Upper lobe of right lung (tissue), 1 donor: ENCODE data around the gene AFAP1L2. TPM values are rescaled to one million over a fixed set of nuclear protein-coding genes. Genes with fewer than 3 reads are reported as not detected.

Experiments used
- ATAC-seq: fragments of 200-7000 bp; cut with Tn5 transposase; one replicate; pipeline ENCODE4 v1.9.1; 2020; ENCODE audit warnings: mild to moderate bottlenecking, moderate library complexity
- DNase-seq: peaks from one replicate; pipeline ENCODE4 v3.0.0-alpha.2; 2020
- H3K27ac ChIP-seq: fragments of 200-600 bp; one replicate; pipeline ENCODE4 v1.8.0; 2022
- H3K27me3 ChIP-seq: fragments of 200-600 bp; one replicate; pipeline ENCODE4 v1.8.0; 2022; ENCODE audit warnings: mild to moderate bottlenecking
- H3K36me3 ChIP-seq: fragments of 200-600 bp; one replicate; pipeline ENCODE4 v1.8.0; 2022
- H3K4me1 ChIP-seq: fragments of 200-600 bp; one replicate; pipeline ENCODE4 v1.8.0; 2022
- H3K4me3 ChIP-seq: fragments of 200-600 bp; one replicate; pipeline ENCODE4 v1.8.0; 2022; ENCODE audit warnings: mild to moderate bottlenecking
- H3K9me3 ChIP-seq: fragments of 200-600 bp; one replicate; pipeline ENCODE4 v1.8.0; 2022
- CTCF ChIP-seq: fragments of 200-600 bp; IDR thresholded peaks from one replicate; pipeline ENCODE4 v1.8.0; 2022; ENCODE audit warnings: antibody characterized with exemption
- intact Hi-C: fragments of 100-400 bp; cut with DNase I; formaldehyde crosslinking; loops from one replicate; pipeline ENCODE4 v1.11.0; 2022
- total RNA-seq: library from RNA; stranded (reverse); fragmentation: NEBNext Ultra II Directional; extraction: Animal tissue kit (Norgen Biotek cat#: 25700); gene quantifications from one replicate; pipeline ENCODE4 v1.2.1, GENCODE V29; 2021
- donor health status: DM: no; HTN: yes; CAD: no; lungs with severe emphysema.

The AFAP1L2 gene
- total RNA-seq, 1 donor from 2014 or later, result 10.1 TPM

- H3K9me3 ChIP-seq, result no peaks in the 10 kb centered on the region
- DNase-seq, result peak; percentile 48
- H3K27me3 ChIP-seq, result no peaks in the 10 kb centered on the region
- ATAC-seq, result no peak
- intact Hi-C loops, result no loop called here
- H3K4me1 ChIP-seq, result no peaks in the 10 kb centered on the region
- no peaks in the 10 kb centered on the region for H3K36me3 ChIP-seq
- no peak for TF ChIP-seq CTCF
- no peak overlapping the region for H3K4me3 ChIP-seq
- H3K27ac ChIP-seq, result no peak overlapping the region
These were observed 122.8 kb downstream of the AFAP1L2 start for GRCh38 chr10:114281461-114281860.

- DNase-seq, result peak; percentile 44
- Histone ChIP-seq H3K9me3 (no peaks in the 10 kb centered on the region), H3K36me3 (no peaks in the 10 kb centered on the region), H3K27ac (no peak overlapping the region), H3K4me3 (no peak overlapping the region), H3K4me1 (no peaks in the 10 kb centered on the region), H3K27me3 (no peaks in the 10 kb centered on the region)
- TF ChIP-seq CTCF, result no peak
- intact Hi-C loops, result no loop called here
- no peak for ATAC-seq
These were observed 123.3 kb downstream of the AFAP1L2 start for GRCh38 chr10:114281006-114281405.

GRCh38 chr10:114279901-114280644, 124.2 kb downstream of the AFAP1L2 start:
- no peaks in the 10 kb centered on the region for H3K36me3 ChIP-seq
- peak; percentile 40 for DNase-seq
- no peak overlapping the region for H3K4me3 ChIP-seq
- H3K27me3 ChIP-seq, result no peaks in the 10 kb centered on the region
- ATAC-seq, result peak; percentile 14
- H3K4me1 ChIP-seq, result no peaks in the 10 kb centered on the region
- TF ChIP-seq CTCF, result no peak
- intact Hi-C loops, result no loop called here
- H3K27ac ChIP-seq, result no peak overlapping the region
- no peaks in the 10 kb centered on the region for H3K9me3 ChIP-seq

GRCh38 chr10:114279289-114279688, 125.0 kb downstream of the AFAP1L2 start:
- intact Hi-C loops, result no loop called here
- ATAC-seq (no peak), DNase-seq (peak; percentile 25)
- Histone ChIP-seq H3K27me3 (no peaks in the 10 kb centered on the region), H3K27ac (no peak overlapping the region), H3K9me3 (no peaks in the 10 kb centered on the region), H3K36me3 (no peaks in the 10 kb centered on the region), H3K4me1 (no peaks in the 10 kb centered on the region), H3K4me3 (no peak overlapping the region)
- TF ChIP-seq CTCF, result no peak

GRCh38 chr10:114278884-114279191, 125.5 kb downstream of the AFAP1L2 start:
- no peaks in the 10 kb centered on the region for H3K9me3 ChIP-seq
- H3K4me3 ChIP-seq, result no peak overlapping the region
- H3K27ac ChIP-seq, result no peak overlapping the region
- no peaks in the 10 kb centered on the region for H3K36me3 ChIP-seq
- H3K4me1 ChIP-seq, result no peaks in the 10 kb centered on the region
- intact Hi-C loops, result no loop called here
- DNase-seq (no peak), ATAC-seq (no peak)
- TF ChIP-seq CTCF, result no peak
- no peaks in the 10 kb centered on the region for H3K27me3 ChIP-seq
